CD8-positive, alpha-beta memory T cell (primary cell): Measurements from ENCODE around the gene CRHR1. TPM values are rescaled to one million over a fixed set of nuclear protein-coding genes. Genes with fewer than 3 reads are reported as not detected.

Experiments
- CTCF ChIA-PET: fragments of 350-600 bp; sonication (Branson Sonifier 250); formaldehyde crosslinking; loops from one replicate; lab custom pipeline; 2021; ENCODE audit warnings: antibody characterized with exemption; lab: Charles Lee
- POLR2A ChIA-PET: fragments of 350-600 bp; sonication (Branson Sonifier 250); formaldehyde crosslinking; loops from one replicate; lab custom pipeline; 2021; ENCODE audit warnings: antibody characterized with exemption; lab: Charles Lee
- DNase-seq, 5 donors: peaks; one replicate each; pipeline versions ENCODE4 v3.0.0 to v3.0.0-alpha.2; 2020 to 2022; ENCODE audit warnings: mixed read lengths in 1 of 5
- H3K27ac ChIP-seq: one replicate; pipeline ENCODE4 v1.7.0; 2013; ENCODE audit warnings: low read depth, mild to moderate bottlenecking, low read length, moderate library complexity
- H3K27me3 ChIP-seq: 2 replicates; pipeline ENCODE4 v1.7.0; 2013; ENCODE audit warnings: low read length, mild to moderate bottlenecking; ENCODE audit not compliant: insufficient read depth, poor library complexity, severe bottlenecking
- H3K36me3 ChIP-seq: 2 replicates; pipeline ENCODE4 v1.7.0; 2013; ENCODE audit warnings: mild to moderate bottlenecking, low read length, moderate library complexity; ENCODE audit not compliant: insufficient read depth
- H3K4me1 ChIP-seq: 2 replicates; pipeline ENCODE4 v1.7.0; 2013; ENCODE audit warnings: mild to moderate bottlenecking, low read length, moderate library complexity; ENCODE audit not compliant: insufficient read depth
- H3K4me3 ChIP-seq: 2 replicates; pipeline ENCODE4 v1.7.0; 2013; ENCODE audit warnings: mild to moderate bottlenecking, low read length
- H3K9me3 ChIP-seq: 2 replicates; pipeline ENCODE4 v1.7.0; 2013; ENCODE audit warnings: mild to moderate bottlenecking, low read length
- H3K27ac Mint-ChIP-seq, 8 donors: one replicate each; pipeline ENCODE4 v1.8.0; 2020 to 2021; ENCODE audit warnings: mixed read lengths in 8 of 8, mild to moderate bottlenecking in 6 of 8, inconsistent platforms in 3 of 8, moderate library complexity in 3 of 8
- H3K27me3 Mint-ChIP-seq, 2 donors: one replicate each; pipeline ENCODE4 v1.8.0; 2020 to 2021; ENCODE audit warnings: mixed read lengths in 2 of 2, mild to moderate bottlenecking in 1 of 2, moderate library complexity in 1 of 2
- H3K36me3 Mint-ChIP-seq, 3 donors: one replicate each; pipeline ENCODE4 v1.8.0; 2020 to 2021; ENCODE audit warnings: mixed read lengths in 3 of 3, inconsistent platforms in 1 of 3, mild to moderate bottlenecking in 1 of 3
- H3K4me1 Mint-ChIP-seq, 3 donors: one replicate each; pipeline ENCODE4 v1.8.0; 2020 to 2021; ENCODE audit warnings: mixed read lengths in 3 of 3, inconsistent platforms in 1 of 3, mild to moderate bottlenecking in 1 of 3
- H3K4me3 Mint-ChIP-seq, 7 donors: one replicate each; pipeline ENCODE4 v1.8.0; 2020 to 2021; ENCODE audit warnings: mixed read lengths in 7 of 7, mild to moderate bottlenecking in 6 of 7, moderate library complexity in 4 of 7, inconsistent platforms in 2 of 7
- H3K9me3 Mint-ChIP-seq, 5 donors: one replicate each; pipeline ENCODE4 v1.8.0; 2020 to 2022; ENCODE audit warnings: mixed read lengths in 5 of 5, mild to moderate bottlenecking in 3 of 5, moderate library complexity in 2 of 5, inconsistent platforms in 1 of 5
- polyA plus RNA-seq: library from polyadenylated mRNA; unstranded; fragments of 300-500 nt; fragmentation: Illumina TruSeq; gene quantifications from one replicate; pipeline ENCODE4 v1.2.3, GENCODE V29; 2021
- total RNA-seq, 2 experiments: library from RNA; stranded (reverse); gene quantifications; one replicate each; pipeline ENCODE4 v1.2.3, GENCODE V29; 2021

CRHR1 gene
- total and polyA plus RNA-seq, 3 experiments from 2014 or later = not detected

- no peaks in the 10 kb centered on the region for H3K9me3 ChIP-seq
- H3K4me3 ChIP-seq = no peak overlapping the region
- no peaks in the 10 kb centered on the region for H3K4me1 ChIP-seq
- no peak overlapping the region for H3K4me3 Mint-ChIP-seq
- DNase-seq = no peak
- no peak overlapping the region for H3K27ac ChIP-seq
- H3K27me3 ChIP-seq = peaks cover 14% of the 10 kb centered on the region
- peaks cover 40 to 80% of the 10 kb centered on the region in 2 donors for H3K27me3 Mint-ChIP-seq
- H3K36me3 Mint-ChIP-seq = no peaks in the 10 kb centered on the region
- no peaks in the 10 kb centered on the region for H3K4me1 Mint-ChIP-seq
- H3K27ac Mint-ChIP-seq = no peak overlapping the region
- H3K36me3 ChIP-seq = no peaks in the 10 kb centered on the region
- ChIA-PET POLR2A (no interaction called here), CTCF (no interaction called here)
- no peaks in the 10 kb centered on the region for H3K9me3 Mint-ChIP-seq
Observed at GRCh38 chr17:45792995-45793755, 9.1 kb downstream of the CRHR1 start.

DNA sequence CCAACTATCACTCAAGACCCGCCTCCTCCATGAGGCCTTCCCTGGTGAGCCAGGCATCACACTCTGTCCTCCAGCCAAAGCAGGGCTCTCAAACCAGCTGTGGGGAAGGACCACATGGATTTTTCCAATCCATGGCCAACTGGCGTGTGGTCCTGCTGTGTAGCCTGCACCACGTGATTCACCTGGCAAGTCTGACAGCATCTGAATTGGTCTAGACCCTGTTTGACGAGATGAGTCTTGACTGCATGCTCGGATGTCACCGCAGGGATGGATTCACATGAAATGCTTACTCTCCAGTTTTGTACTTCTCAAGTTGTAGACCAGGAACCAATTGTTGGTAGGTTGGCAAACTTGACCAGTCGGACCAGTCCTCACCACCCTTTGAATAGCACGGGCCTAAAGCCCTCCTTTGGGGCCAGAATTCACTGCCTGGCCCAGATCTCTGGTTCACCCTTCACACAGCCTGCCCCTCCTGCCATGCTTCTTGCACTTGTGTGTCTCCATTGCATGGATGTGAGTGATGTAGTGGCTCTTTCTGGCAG lies 9.9 kb downstream of the CRHR1 start:
- H3K27ac ChIP-seq = no peak overlapping the region
- no peaks in the 10 kb centered on the region for H3K9me3 Mint-ChIP-seq
- H3K4me3 Mint-ChIP-seq = no peak overlapping the region
- H3K9me3 ChIP-seq = no peaks in the 10 kb centered on the region
- CTCF ChIA-PET = no interaction called here
- H3K4me3 ChIP-seq = no peak overlapping the region
- H3K36me3 ChIP-seq = no peaks in the 10 kb centered on the region
- peaks cover 32 to 76% of the 10 kb centered on the region in 2 donors for H3K27me3 Mint-ChIP-seq
- H3K4me1 ChIP-seq = no peaks in the 10 kb centered on the region
- no peak overlapping the region for H3K27ac Mint-ChIP-seq
- POLR2A ChIA-PET = no interaction called here
- no peaks in the 10 kb centered on the region for H3K36me3 Mint-ChIP-seq
- peaks cover 6% of the 10 kb centered on the region for H3K27me3 ChIP-seq
- no peak for DNase-seq
- no peaks in the 10 kb centered on the region for H3K4me1 Mint-ChIP-seq

DNA sequence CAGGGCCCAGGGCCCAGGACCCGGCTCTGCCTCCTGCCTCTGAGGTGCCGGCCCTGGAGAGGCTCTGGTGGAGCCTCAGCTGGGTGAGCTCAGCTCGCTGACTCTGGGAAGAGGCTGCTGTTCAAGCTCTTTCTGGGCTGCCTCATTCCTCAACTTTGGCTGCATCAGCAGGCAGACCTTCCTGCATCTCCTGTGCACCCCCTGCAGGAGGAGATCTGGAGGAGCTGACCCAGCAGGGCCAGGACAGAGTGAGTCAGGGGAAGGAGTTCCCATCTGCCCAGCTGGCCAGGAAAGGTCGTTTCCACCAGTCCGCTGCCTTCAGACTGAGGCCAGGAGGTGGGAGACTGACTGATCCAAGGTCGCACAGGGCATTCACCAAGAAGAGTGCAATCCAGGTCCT lies 10.7 kb downstream of the CRHR1 start:
- H3K4me3 ChIP-seq = no peak overlapping the region
- no peaks in the 10 kb centered on the region for H3K36me3 ChIP-seq
- no peaks in the 10 kb centered on the region for H3K9me3 Mint-ChIP-seq
- peaks cover 6% of the 10 kb centered on the region for H3K27me3 ChIP-seq
- no peaks in the 10 kb centered on the region for H3K36me3 Mint-ChIP-seq
- H3K4me1 ChIP-seq = no peaks in the 10 kb centered on the region
- no peak overlapping the region for H3K4me3 Mint-ChIP-seq
- no peak for DNase-seq
- H3K9me3 ChIP-seq = no peaks in the 10 kb centered on the region
- H3K27me3 Mint-ChIP-seq = peaks cover 30 to 78% of the 10 kb centered on the region in 2 donors
- H3K27ac Mint-ChIP-seq = no peak overlapping the region
- CTCF ChIA-PET = no interaction called here
- H3K4me1 Mint-ChIP-seq = no peaks in the 10 kb centered on the region
- no peak overlapping the region for H3K27ac ChIP-seq
- POLR2A ChIA-PET = no interaction called here

- ChIA-PET CTCF (no interaction called here), POLR2A (no interaction called here)
- H3K27ac Mint-ChIP-seq = no peak overlapping the region
- H3K4me1 ChIP-seq = no peaks in the 10 kb centered on the region
- DNase-seq = no peak
- no peaks in the 10 kb centered on the region for H3K36me3 ChIP-seq
- no peak overlapping the region for H3K27ac ChIP-seq
- H3K27me3 ChIP-seq = peaks cover 6% of the 10 kb centered on the region
- no peaks in the 10 kb centered on the region for H3K4me1 Mint-ChIP-seq
- no peak overlapping the region for H3K4me3 Mint-ChIP-seq
- H3K9me3 ChIP-seq = no peaks in the 10 kb centered on the region
- H3K27me3 Mint-ChIP-seq = peaks cover 18 to 63% of the 10 kb centered on the region in 2 donors
- H3K36me3 Mint-ChIP-seq = no peaks in the 10 kb centered on the region
- no peak overlapping the region for H3K4me3 ChIP-seq
- no peaks in the 10 kb centered on the region for H3K9me3 Mint-ChIP-seq
Observed at GRCh38 chr17:45800816-45801215, 16.7 kb downstream of the CRHR1 start.

GRCh38 chr17:45801421-45801820 lies 17.3 kb downstream of the CRHR1 start:
- Mint-ChIP-seq H3K36me3 (no peaks in the 10 kb centered on the region), H3K27ac (no peak overlapping the region), H3K4me1 (no peaks in the 10 kb centered on the region), H3K9me3 (no peaks in the 10 kb centered on the region), H3K27me3 (peaks cover 14 to 65% of the 10 kb centered on the region in 2 donors), H3K4me3 (no peak overlapping the region)
- ChIA-PET CTCF (no interaction called here), POLR2A (no interaction called here)
- Histone ChIP-seq H3K9me3 (no peaks in the 10 kb centered on the region), H3K36me3 (no peaks in the 10 kb centered on the region), H3K4me3 (no peak overlapping the region), H3K4me1 (no peaks in the 10 kb centered on the region), H3K27me3 (peaks cover 2% of the 10 kb centered on the region), H3K27ac (no peak overlapping the region)
- no peak for DNase-seq

DNA sequence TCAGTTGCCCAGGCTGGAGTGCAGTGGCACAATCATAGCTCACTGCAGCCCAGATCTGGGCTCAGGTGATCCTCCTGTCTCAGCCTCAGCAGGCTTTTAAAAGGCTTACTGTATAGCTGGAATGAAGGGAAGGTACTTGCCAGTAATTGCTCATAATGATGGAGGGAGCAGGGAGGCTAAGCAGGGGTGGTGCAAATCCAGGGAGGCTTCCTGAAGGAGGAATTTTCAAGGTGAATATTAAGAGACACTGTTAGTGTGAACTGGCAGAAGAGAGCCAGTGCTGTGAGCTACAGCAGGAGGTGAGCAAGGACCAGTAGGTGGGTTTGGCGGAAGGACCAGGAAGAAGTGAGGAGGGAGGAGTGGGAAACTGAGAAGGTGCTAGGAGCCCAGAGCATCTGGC lies 24.7 kb downstream of the CRHR1 start:
- no peaks in the 10 kb centered on the region for H3K4me1 ChIP-seq
- no peaks in the 10 kb centered on the region for H3K36me3 ChIP-seq
- no peak for DNase-seq
- no peak overlapping the region for H3K4me3 Mint-ChIP-seq
- no peaks in the 10 kb centered on the region for H3K9me3 ChIP-seq
- H3K9me3 Mint-ChIP-seq = no peaks in the 10 kb centered on the region
- no peak overlapping the region for H3K4me3 ChIP-seq
- no peak overlapping the region for H3K27ac Mint-ChIP-seq
- POLR2A ChIA-PET = no interaction called here
- H3K36me3 Mint-ChIP-seq = no peaks in the 10 kb centered on the region
- CTCF ChIA-PET = no interaction called here
- H3K27me3 Mint-ChIP-seq = peaks cover 9 to 43% of the 10 kb centered on the region in 2 donors
- no peaks in the 10 kb centered on the region for H3K4me1 Mint-ChIP-seq
- no peaks in the 10 kb centered on the region for H3K27me3 ChIP-seq
- H3K27ac ChIP-seq = no peak overlapping the region

DNA sequence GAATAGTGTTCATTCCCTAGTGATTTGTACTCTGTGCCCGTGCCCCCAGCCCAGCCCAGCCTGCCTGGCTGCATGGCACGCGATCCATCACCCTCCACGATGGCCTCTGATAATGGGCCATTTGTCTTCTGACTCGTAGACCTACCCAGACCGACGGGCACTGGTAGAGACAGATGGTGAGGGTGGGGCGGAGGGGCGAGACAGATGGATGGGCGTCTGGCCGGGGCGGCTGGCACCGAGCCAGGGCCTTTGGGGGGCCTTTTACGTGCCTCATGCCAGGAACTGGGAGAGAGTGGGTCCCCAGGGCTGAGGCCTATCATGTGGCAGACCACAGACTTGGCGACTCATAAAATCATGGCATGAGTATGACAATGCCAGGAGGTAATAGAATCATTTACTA lies 25.4 kb downstream of the CRHR1 start:
- H3K9me3 ChIP-seq = no peaks in the 10 kb centered on the region
- Mint-ChIP-seq H3K36me3 (no peaks in the 10 kb centered on the region), H3K27ac (no peak overlapping the region), H3K9me3 (no peaks in the 10 kb centered on the region), H3K4me1 (no peaks in the 10 kb centered on the region), H3K27me3 (peaks cover 7 to 44% of the 10 kb centered on the region in 2 donors), H3K4me3 (no peak overlapping the region)
- ChIA-PET POLR2A (no interaction called here), CTCF (no interaction called here)
- no peak for DNase-seq
- H3K4me3 ChIP-seq = no peak overlapping the region
- no peaks in the 10 kb centered on the region for H3K4me1 ChIP-seq
- no peaks in the 10 kb centered on the region for H3K36me3 ChIP-seq
- no peaks in the 10 kb centered on the region for H3K27me3 ChIP-seq
- H3K27ac ChIP-seq = no peak overlapping the region

- Mint-ChIP-seq H3K36me3 (no peaks in the 10 kb centered on the region), H3K9me3 (no peaks in the 10 kb centered on the region), H3K27ac (no peak overlapping the region), H3K27me3 (peaks cover 7 to 25% of the 10 kb centered on the region in 2 donors), H3K4me1 (no peaks in the 10 kb centered on the region), H3K4me3 (no peak overlapping the region)
- no peak for DNase-seq
- Histone ChIP-seq H3K27ac (no peak overlapping the region), H3K36me3 (no peaks in the 10 kb centered on the region), H3K4me1 (no peaks in the 10 kb centered on the region), H3K4me3 (no peak overlapping the region), H3K27me3 (no peaks in the 10 kb centered on the region), H3K9me3 (no peaks in the 10 kb centered on the region)
- ChIA-PET POLR2A (no interaction called here), CTCF (no interaction called here)
Observed at GRCh38 chr17:45812102-45812501, 28.0 kb downstream of the CRHR1 start.
